Measurements from ENCODE around the gene TRMT1.
A peak's percentile ranks its signal among the peaks of the same experiment; 100 is the strongest.

TRMT1 gene

DNA sequence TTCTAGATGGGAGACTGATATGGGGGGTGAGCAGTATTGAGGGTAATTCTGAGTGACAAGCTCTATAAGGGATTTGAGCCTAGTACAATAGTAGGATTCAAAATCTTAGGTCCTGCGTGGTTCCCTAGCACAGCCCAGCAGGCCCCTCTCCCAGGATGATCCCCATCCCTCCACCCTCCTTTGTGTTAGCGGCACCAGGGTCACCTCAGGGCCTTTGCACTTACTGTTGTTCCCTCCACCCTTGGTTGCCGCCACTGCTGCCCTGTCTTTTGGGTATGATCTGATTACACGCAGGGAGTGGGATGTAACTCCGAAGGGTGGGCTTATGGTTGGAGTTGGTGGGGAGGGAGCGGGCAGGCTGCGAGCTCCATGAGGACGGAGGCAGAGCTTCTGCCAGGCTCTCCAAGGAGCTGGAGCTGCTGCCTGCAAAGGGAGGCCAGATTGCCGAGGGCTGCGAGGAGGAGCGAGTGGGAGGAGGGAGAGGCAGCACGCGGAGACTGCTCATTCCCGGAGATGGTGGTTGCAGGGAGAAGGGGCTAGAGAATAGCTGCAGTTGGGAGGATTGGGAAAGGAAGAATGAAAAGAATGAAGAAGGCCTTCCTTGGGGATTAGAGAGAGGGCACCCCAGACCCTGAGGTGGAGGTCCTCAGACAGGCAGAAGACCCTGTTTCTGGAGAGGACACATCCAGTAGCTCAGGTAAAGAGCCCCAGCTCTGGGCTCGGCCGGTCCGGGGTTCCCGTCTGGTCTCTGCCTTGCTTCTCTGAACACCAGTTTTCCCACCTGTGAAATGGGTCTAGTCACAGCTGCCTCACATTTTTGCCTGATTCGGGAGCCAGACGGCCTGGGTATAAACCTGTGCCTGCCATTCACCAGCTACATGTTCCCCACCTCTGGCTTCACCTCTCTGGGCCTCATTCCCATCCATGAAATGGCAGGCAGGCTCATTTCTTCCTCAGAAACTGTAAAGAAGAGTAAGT, 6.7 kb upstream of the TRMT1 start:
- no peak for DNase-seq

DNA sequence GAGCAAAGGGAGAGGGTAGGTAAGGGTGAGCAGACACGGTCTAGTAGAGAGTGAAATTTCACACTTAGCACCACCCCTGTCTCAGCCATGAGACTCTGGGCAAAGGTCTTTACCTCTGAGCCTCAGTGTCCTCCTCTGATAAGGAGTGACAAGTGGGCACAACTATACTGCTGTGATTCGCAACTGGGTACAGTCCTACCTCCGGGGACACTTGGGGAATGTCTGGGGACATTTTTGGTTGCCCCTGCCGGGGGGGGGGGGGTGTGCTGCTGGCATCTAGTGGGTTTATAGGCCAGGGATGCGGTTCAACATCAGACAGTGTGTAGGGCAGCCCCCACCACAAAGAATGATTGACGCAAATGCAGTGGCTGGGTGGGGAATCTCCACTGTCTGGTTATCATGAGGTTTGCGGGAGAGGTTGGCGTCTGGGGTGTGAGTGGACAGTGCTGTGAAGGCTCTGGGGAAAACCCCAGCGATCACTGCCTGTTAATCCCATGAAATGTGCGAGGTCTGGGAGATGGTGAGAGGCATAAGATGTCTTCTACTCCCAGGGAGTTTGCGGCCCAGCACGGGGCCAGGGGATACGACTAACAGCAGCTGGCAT, 5.8 kb upstream of the TRMT1 start:
- no peak for DNase-seq

DNA sequence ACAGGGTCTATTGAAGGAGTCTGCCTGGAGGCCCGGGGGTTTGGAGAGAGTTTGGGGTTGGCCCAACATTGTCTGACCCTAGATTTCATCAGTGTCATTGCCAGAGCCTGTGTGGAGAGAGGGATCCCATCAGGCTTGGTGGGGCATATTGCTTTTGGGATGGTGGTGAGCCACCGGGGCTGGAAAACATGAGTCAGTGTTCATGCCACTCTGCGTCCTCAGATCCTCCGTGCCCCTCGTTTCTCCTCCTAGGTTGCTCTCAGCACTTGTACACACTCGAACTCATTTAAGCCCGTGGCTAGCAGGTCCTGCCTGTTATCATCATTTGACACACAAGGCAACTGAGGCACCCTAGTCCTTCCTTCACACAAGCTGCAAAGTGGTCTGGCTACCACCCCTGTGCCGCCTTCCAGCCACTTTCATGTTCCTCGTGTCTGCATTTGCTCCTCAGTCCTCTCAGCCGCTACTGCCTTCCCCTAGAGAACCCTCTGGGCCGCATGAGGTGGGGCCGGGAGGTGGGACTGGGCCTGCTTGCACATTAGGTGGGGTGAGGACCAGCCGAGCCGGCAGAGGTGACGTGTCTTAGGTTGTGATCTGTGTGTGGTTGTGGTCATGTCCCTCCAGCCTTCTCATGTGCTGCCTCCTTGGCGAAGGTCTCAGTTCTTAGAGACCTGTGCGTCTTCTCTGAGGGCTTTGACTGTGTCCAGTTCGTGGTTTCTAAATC, 5.2 kb upstream of the TRMT1 start:
- no peak for DNase-seq

DNA sequence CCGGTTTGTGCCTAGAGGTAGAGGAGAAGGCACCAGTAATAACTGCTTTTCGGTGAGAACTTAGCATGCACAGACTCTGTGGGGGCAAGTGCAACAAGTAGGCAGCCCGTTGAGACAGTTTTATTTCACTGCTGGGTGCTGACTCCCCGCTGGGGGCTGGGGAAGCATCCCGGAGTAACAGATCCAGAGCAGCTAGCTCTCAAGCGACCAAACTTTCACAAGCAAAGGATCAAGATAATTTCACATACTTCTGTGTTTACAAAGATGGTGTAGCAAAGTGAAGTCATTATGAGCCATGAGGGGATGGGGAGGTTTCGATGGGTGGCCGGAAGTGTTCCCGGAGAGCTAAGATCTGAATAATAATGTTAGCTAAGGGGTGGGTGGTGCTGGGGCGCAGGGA, 4.3 kb upstream of the TRMT1 start:
- DNase-seq: no peak

DNA sequence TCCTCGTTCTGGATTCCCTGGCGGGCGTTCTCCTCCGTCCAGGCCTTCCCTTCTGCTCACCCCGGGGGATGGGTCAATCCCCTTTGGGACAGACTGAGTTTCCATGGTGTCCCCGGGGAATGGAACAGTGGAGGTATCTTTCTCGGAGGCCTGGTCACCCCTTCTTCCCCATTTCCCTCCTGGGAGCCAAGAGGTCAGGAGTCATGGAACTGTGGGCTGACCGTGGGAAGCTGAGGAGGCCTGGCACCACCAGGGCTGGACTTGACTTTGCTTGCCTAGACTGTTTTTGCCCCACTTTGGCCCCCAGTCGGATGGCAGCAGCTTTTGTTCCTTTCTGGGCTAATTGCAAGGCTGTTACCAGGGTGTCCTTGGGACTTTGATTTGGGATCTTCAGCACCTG, 3.5 kb upstream of the TRMT1 start:
- DNase-seq: no peak

DNA sequence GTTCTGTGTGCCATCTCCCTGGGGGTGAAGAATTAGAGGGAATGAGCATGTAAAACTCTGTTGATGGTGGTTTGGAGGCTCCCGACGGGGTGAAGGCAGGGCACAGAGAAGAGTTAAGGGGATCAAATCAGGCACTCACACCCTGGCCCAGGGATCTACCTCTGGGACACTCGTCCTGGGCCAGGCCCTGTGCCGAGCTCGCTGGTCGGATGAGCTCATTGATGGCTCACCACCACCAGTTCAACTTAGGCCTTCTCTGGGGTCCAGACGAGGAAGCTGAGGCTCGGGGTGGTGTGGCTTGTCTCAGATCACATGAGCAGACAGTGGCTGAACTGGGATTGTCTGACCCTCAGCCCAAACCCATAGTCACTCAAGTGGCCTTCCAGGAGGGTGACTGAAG, 3.1 kb upstream of the TRMT1 start:
- DNase-seq: no peak

DNA sequence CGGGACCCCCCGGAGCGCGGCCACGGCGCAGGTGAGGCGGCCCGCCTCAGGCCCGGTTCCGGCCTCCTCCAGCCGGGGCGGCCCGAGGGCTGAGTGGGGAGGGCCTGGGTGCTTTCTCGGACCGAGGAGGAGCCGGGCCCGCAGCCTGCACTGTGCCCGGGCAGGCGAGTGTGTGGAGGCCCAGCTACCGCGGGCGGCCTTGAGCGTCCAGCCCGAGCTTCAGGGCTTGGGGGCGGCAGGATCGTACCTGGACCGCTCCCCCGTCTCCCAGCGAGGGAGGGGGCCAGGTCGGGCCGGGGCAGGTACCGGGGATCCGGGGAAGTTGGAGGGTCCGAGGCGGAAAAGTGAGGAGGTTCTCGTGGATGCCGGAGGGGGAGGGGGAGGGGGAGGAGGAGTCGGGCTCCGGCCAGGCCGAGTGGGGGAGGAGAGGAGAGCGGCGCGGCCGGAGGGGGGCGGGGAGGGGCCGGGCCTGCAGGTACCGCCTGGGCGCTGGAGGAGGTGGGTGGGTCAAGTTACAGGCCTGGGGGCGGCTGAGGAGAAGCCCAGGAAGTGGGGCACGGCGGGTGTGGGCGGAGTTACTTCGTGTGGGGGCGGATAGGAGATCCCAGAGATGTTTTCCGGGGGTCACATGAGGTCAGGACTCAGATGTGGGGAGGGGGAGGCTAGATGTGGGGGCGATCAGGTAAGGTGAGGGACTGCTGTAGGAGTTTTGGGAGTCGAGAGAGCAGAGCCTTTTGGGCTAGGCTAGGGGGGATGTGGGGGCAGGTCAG, 2.1 kb upstream of the TRMT1 start:
- no peak for DNase-seq

DNA sequence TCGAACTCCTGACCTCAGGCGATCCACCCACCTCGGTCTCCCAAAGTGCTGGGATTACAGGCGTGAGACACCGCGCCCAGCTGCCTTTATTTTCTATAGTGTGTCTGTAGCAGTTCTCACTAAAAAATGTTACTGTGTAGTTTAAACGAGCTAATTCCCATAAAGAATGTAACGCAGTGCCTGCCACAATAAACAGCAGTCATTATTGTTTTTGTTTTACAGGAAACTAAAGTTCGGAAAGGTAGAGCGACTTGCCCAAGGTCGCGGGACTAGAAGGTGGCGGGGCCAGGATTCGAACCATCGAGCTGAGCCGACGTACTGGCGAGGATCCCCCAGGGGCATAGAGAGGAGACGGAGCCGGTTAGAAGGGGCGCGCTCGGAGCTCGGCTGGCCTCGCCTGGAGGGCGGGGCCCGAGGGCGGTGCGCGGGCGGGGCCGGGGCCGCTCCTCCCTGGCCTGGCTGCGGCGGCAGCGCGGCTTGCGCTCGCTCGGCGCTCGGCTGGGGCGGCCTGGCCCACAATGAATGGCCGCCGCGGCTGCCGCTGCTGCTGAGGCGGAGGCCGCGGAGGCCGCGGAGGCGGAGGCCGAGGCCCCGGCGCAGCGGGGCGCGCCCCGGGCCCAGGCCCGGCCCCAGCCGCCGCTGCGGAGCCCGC, 1.4 kb upstream of the TRMT1 start, which contains the start of gene NACC1:
Gene NACC1, plus strand, starts transcription at position 493 of the 652 bp plus-strand sequence. CDS start 16,944 bp downstream, outside the sequence.
- peak; percentile 86 for DNase-seq

DNA sequence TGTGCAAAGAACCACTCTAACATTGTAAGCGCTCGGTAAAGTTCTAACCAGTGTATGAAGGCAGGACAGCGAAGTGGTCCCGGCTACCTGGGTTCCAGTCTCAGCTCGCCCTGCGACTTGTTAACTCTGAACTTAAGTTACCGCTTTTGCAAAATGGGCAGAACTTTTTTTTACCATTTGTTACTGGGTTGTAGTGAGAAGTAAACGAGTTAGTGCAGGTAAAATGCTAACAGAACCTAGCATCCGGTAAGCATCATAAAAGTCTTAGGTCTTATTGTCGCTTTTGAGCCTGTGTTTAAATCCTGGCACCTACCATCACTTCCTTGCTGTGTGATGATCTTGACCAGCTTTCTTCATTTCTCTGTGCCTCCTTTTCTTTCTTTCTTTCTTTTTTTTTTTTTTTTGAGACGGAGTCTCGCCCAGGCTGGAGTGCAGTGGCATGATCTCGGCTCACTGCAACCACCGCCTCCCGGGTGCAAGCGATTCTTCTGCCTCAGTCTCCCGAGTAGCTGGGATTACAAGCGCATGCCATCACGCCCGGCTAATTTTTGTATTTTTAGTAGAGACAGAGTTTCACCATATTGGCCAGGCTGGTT, 734 bp upstream of the TRMT1 start:
- DNase-seq: no peak

DNA sequence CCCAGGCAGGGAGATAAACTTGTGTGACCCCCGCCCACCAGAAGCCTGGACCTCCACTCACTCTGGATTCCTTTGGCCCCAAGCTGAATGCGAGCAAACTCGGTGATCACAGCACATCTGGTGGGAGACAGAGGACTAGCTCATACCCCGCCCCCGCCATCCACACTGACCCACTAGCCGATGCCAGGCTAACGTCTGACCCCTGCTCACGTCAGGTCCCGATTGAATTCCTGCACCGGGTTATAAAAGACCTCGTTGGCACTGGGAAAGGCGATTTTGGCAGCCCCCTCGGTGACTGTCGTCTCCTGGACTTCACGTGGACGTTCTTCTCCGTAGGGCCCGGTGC, 631 bp downstream of the TRMT1 start:
- DNase-seq: no peak

DNA sequence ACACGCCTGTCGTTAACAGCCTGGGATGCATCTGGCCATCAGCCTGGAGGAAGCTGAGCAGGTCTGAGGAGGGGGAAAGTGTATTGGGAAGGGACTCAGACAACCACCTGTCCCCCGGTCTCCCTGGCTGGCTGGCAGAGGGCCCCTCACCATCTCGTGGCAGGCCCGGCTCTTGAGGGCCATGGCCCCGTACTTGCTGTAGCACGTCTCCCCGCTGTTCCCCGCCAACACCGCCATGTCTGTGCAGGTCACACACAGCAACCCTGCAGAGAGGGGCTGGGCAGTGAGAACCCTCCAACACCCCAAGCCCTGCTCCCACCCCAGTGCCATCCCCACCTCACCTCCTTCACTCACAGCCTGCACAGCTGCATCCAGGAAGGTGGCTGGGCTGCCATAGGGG, 4.0 kb downstream of the TRMT1 start:
- no peak for DNase-seq

DNA sequence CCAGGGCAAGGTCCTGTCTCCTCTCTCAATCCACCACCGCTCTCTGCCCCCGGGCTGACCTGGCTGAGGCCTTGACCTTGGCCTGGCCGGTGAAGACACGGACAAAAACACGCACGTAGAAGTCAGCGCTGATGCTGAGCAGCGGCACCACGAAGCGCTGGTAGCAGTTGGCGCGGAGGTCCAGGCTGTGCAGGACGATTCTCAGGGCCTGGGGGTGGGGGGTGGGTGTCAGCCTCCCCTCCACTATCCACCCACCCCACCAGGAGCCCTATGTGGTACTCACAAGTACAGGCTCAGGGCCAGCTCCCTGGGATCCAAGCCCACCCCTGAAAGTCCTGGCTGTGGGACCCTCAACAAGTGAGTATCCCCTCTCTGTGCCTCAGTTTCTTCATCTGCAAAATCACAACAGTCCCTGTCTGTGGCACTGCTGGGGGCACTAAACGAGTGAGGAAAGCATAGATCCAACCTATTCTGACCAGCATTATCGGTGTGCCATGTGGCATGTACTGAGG, 6.4 kb downstream of the TRMT1 start:
- no peak for DNase-seq

DNA sequence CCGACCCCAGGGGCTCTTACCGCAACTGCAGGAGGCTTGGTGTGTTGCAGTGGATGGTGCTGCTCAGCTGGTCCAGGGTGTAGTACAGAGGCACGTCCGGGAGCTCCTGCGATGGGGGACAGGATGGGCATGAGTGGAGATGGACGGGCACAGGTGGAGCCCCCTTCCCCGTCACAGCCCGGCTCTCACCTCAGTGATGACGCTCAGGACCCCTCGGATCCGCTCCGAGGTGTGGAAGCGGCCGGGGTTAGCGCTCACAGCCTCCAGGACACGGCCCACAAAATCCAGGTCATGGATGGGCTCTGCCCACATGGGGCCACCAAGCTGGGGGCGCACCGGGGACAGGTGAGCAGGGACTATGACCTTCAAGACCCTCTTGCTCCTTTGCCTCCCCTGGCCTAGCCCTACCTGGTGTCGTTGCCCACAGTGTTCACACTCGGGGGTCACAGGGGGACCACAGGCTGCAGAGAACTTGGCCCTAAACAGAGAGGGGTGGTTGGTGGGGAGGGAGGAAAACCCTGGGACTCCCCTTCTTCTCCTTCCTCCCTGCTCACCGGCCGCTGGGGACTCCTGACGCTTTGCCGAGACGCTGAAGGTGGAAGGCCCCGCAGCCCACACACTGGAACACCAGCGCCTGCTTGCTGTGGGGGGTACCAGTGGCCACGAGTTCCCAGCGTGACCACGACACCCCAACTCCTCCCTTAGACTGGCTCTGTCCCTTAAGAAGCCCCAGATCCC, 7.0 kb downstream of the TRMT1 start:
- no peak for DNase-seq

DNA sequence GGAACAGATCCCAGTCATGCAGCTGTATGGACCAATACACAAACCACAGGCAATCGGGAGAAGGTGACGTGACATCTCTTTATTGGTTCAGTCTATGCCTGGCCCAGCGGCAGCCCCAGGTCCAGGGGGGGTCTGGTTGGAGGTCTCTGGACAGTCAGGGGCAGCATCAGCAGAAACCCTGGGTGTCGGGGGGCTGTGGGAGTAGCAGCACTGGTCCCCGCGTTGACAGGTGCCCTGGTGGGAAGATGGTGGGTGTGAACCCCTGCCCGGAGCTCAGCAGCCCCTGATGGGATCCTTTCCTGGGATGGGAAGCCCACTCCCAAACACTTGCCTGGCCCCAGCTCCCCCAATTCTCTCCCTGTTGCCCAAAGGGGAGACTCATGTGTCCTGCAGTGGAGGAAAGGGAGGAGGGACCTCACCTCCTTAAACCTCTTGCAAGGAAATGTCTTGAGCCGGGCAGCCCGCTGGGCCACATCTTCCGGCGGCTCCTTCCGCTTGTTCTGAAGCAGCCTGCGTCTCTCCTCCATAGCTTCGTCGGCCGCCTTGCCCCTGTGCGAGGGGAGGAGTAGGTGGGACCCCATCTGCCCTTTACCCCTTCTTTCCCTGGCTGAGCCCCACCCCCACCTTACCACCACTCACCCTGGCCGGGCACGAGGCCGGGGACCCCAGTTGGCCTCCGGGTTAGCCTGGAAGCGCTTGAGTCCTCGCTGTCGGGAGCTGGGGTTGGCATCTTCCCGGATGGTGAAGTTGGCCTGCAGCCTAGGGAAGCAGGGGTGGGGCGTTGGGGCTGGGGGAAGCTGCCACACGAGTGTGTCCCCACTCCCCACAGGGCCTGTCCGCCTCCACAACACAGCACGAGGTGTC, 11.5 kb downstream of the TRMT1 start:
- DNase-seq: peak; percentile 24

DNA sequence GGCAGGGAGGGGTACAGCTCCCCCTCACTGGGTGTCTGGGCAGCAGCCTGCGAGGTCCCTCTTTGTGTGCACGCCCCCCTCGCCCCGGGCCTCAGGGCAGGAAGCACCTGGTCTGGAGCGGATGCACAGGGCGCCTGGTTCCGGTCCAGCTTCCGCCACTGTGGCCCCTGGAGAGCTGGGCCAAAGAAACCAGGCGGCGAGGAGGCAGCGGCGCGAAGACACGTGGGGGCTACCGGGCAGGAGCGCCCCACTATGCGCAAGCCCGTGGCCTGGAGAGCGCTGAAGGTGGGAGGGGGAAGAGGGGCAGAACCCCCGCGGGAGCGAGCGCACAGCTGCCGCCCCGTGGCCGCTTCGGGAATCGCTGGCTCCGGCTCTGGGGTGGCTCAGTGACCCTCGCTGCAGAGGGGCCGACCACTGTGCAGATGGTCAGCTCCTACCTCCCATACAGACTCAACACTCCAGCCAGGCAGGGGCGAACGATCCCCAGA, 12.1 kb downstream of the TRMT1 start:
- peak; percentile 50 for DNase-seq

DNA sequence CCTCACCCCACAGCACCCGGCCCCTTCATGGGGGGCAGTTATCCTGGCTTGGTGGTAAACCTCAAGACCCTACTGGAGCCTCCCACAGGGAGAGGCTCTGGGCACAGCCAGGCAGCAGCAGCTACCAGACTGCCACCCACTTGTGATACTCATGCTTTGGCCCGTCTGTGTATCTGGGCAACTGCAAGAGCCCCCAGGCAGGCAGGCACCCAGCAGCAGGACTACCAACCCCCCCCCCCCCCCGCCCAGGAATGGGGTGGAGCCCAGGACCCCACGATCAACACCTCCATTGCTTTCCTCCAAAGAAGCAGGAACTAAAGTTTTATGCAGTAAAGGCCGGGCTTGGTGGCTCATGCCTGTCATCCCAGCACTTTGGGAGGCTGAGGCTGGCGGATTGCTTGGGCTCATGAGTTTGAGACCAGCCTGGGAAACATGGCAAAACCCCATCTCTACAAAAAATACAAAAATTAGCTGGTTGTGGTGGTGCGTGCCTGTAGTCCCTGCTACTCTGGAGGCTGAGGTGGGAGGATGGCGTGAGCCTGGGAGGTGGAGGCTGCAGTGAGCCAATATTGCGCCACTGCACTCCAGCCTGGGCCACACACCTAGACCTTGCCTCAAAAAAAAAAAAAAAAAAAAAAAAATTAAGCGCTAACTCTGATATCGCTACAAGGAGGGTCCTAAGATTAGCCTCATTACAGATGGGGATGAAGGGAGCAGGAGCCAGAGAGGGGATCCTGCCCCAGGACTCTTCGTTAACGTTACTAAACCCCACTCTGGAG, 12.8 kb downstream of the TRMT1 start:
- no peak for DNase-seq

DNA sequence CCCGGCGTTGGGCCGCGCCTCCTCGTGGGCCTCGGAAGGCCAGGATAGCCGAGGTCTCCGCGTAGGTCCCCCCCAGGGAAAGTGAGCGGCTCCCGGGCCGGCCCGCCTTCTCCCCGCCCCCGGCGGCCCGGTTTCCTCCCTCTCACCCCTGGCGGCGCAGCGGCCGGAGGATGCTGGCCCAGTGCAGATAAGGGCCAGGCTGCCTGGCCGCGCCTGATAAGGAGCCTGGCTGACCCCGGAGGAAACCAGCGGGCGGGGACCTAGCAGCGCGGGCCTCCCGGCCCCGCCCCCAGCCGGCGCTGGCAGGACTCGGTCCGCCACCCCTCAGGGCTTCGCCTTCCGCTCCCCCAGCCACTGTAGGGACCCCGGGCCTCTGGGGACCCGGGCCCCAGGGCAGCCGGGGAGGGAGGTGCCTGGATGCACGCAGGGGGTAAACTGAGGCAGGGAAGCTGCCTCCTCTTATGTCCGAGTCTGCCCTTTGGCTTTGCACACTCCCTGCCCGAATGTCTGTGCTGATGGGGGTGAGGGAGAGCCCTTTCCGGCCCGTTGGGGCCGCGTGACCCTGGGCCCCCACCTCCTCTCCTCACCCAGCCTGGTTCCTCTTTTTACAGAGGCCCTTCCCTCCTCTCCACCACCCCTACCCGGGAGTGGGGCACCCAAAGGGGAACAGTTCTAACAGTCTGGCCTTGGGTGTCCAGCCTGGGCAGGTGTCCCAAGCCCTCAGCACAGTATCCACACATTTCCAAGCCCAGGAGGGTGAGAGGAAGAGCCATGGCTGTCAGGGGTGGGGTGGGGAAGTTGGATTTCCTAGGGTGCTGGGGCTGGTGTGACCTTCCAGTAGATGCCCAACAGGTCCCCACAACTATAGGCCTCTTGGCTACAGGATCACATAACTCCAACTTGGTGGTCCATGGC, 13.6 kb downstream of the TRMT1 start, which contains the start of gene LYL1:
Gene LYL1, minus strand, starts transcription at position 193 of the 915 bp plus-strand sequence. CDS start 1,687 bp downstream, outside the sequence.
- DNase-seq: no peak

DNA sequence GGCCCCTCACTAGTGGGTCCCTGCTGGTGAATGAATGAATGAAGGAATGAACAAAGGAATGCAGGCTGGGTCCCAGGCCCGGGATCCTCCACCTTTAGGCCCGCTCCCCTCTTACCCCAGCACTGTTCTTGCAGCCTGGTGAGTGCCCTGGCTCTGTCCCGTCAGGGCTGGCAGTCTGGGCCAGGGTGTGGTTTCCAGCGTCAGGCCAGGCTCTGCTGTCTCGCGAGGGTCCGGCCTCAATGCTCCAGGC, 14.2 kb downstream of the TRMT1 start:
- no peak for DNase-seq
